H9 (cell line): ENCODE results near the gene PASK. TPM values are rescaled to one million over a fixed set of nuclear protein-coding genes. Genes with fewer than 3 reads are reported as not detected.

Source experiments
- DNase-seq: peaks from one replicate; pipeline ENCODE4 v3.0.0-alpha.2; 2017
- H2AFZ ChIP-seq: one replicate; pipeline ENCODE4 v1.6.1; 2013; ENCODE audit warnings: mild to moderate bottlenecking, low read length, control low read depth, moderate library complexity
- H2AK5ac ChIP-seq: 2 replicates; pipeline ENCODE4 v1.6.1; 2013; ENCODE audit warnings: low read length, control low read depth, mixed read lengths; ENCODE audit not compliant: insufficient read length
- H2BK120ac ChIP-seq: one replicate; pipeline ENCODE4 v1.6.1; 2013; ENCODE audit warnings: low read depth, mild to moderate bottlenecking, low read length, control low read depth, inconsistent platforms; ENCODE audit not compliant: poor library complexity, severe bottlenecking
- H2BK12ac ChIP-seq: 2 replicates; pipeline ENCODE4 v1.6.1; 2013; ENCODE audit warnings: low read length, control low read depth, mixed read lengths, low read depth; ENCODE audit not compliant: insufficient read length
- H2BK15ac ChIP-seq: 2 replicates; pipeline ENCODE4 v1.6.1; 2013; ENCODE audit warnings: low read depth, low read length, control low read depth
- H2BK20ac ChIP-seq: one replicate; pipeline ENCODE4 v1.6.1; 2013; ENCODE audit warnings: low read depth, mild to moderate bottlenecking, low read length, control low read depth, inconsistent platforms; ENCODE audit not compliant: poor library complexity, severe bottlenecking
- H2BK5ac ChIP-seq: 2 replicates; pipeline ENCODE4 v1.6.1; 2013; ENCODE audit warnings: low read length, control low read depth, mixed read lengths; ENCODE audit not compliant: insufficient read length
- H3K14ac ChIP-seq: 2 replicates; pipeline ENCODE4 v1.6.1; 2013; ENCODE audit warnings: low read length, control low read depth; ENCODE audit not compliant: insufficient read depth
- H3K18ac ChIP-seq: 2 replicates; pipeline ENCODE4 v1.6.1; 2013; ENCODE audit warnings: low read depth, mild to moderate bottlenecking, mixed read lengths, low read length, control low read depth; ENCODE audit not compliant: insufficient read length
- H3K23ac ChIP-seq: 2 replicates; pipeline ENCODE4 v1.6.1; 2013; ENCODE audit warnings: low read length, control low read depth, mixed read lengths, low read depth; ENCODE audit not compliant: insufficient read length
- H3K23me2 ChIP-seq: 2 replicates; pipeline ENCODE4 v1.6.1; 2013; ENCODE audit warnings: low read depth, mild to moderate bottlenecking, mixed read lengths, low read length, control low read depth; ENCODE audit not compliant: insufficient read length, poor library complexity, severe bottlenecking
- H3K27ac ChIP-seq: 2 replicates; pipeline ENCODE4 v1.5.1; 2013; ENCODE audit warnings: low read length, control low read depth, mixed read lengths, low read depth; ENCODE audit not compliant: insufficient read length
- H3K27me3 ChIP-seq: 2 replicates; pipeline ENCODE4 v1.6.1; 2013; ENCODE audit warnings: low read length, control low read depth, inconsistent platforms; ENCODE audit not compliant: insufficient read depth
- H3K4ac ChIP-seq: 2 replicates; pipeline ENCODE4 v1.6.1; 2013; ENCODE audit warnings: low read depth, mild to moderate bottlenecking, control low read depth, inconsistent platforms, low read length, moderate library complexity
- H3K4me1 ChIP-seq: 2 replicates; pipeline ENCODE4 v1.6.1; 2013; ENCODE audit warnings: low read length, control low read depth, inconsistent platforms; ENCODE audit not compliant: insufficient read depth
- H3K4me2 ChIP-seq: 2 replicates; pipeline ENCODE4 v1.6.1; 2013; ENCODE audit warnings: low read length, control low read depth, mixed read lengths; ENCODE audit not compliant: insufficient read length, insufficient read depth
- H3K56ac ChIP-seq: 2 replicates; pipeline ENCODE4 v1.6.1; 2013; ENCODE audit warnings: low read depth, mild to moderate bottlenecking, mixed read lengths, low read length, control low read depth; ENCODE audit not compliant: insufficient read length
- H3K79me1 ChIP-seq: 2 replicates; pipeline ENCODE4 v1.6.1; 2013; ENCODE audit warnings: low read depth, mild to moderate bottlenecking, moderate library complexity, low read length, control low read depth, inconsistent platforms; ENCODE audit not compliant: insufficient read depth, poor library complexity, severe bottlenecking
- H3K79me2 ChIP-seq: 2 replicates; pipeline ENCODE4 v1.6.1; 2013; ENCODE audit warnings: low read length, control low read depth, inconsistent platforms; ENCODE audit not compliant: insufficient read depth
- H3K9ac ChIP-seq: 2 replicates; pipeline ENCODE4 v1.6.1; 2013; ENCODE audit warnings: low read length, control low read depth, mixed read lengths; ENCODE audit not compliant: insufficient read length; ENCODE audit errors: extremely low read depth
- H3K9me3 ChIP-seq: one replicate; pipeline ENCODE4 v1.6.1; 2013; ENCODE audit warnings: low read depth, low read length, inconsistent platforms; ENCODE audit not compliant: control insufficient read depth
- H3T11ph ChIP-seq: one replicate; pipeline ENCODE4 v1.6.1; 2013; ENCODE audit warnings: mild to moderate bottlenecking, low read length, control low read depth, inconsistent platforms
- H4K20me1 ChIP-seq: one replicate; pipeline ENCODE4 v1.6.1; 2013; ENCODE audit not compliant: control insufficient read depth, insufficient read length, insufficient read depth
- H4K5ac ChIP-seq: 2 replicates; pipeline ENCODE4 v1.6.1; 2013; ENCODE audit warnings: low read depth, mild to moderate bottlenecking, mixed read lengths, low read length, control low read depth; ENCODE audit not compliant: insufficient read length
- H4K8ac ChIP-seq: replicated peaks from 2 replicates; pipeline ENCODE4 v1.6.1; 2013; ENCODE audit warnings: low read length, control low read depth, mixed read lengths, low read depth; ENCODE audit not compliant: insufficient read length
- H4K91ac ChIP-seq: 2 replicates; pipeline ENCODE4 v1.6.1; 2013; ENCODE audit warnings: low read depth, mild to moderate bottlenecking, moderate library complexity, mixed read lengths, low read length, control low read depth; ENCODE audit not compliant: insufficient read length
- H3K27ac Mint-ChIP-seq, 3 experiments: 2 replicates in 2 of 3; 3 replicates in 1 of 3; pipeline ENCODE4 v1.8.0; 2020 to 2021; ENCODE audit warnings: mixed read lengths in 3 of 3, mild to moderate bottlenecking in 1 of 3, moderate library complexity in 1 of 3
- H3K27me3 Mint-ChIP-seq: 2 replicates; pipeline ENCODE4 v1.8.0; 2021; ENCODE audit warnings: low read depth, mild to moderate bottlenecking, moderate library complexity, mixed read lengths
- H3K36me3 Mint-ChIP-seq, 3 experiments: 2 replicates in 2 of 3; 3 replicates in 1 of 3; pipeline ENCODE4 v1.8.0; 2020 to 2021; ENCODE audit warnings: low read depth in 3 of 3, mixed read lengths in 3 of 3; ENCODE audit not compliant: insufficient read depth in 1 of 3
- H3K4me1 Mint-ChIP-seq, 2 experiments: 2 replicates each; pipeline ENCODE4 v1.8.0; 2020; ENCODE audit warnings: mixed read lengths in 2 of 2
- H3K4me3 Mint-ChIP-seq, 2 experiments: 2 replicates in 1 of 2; 3 replicates in 1 of 2; pipeline ENCODE4 v1.8.0; 2020 to 2021; ENCODE audit warnings: mild to moderate bottlenecking in 2 of 2, mixed read lengths in 2 of 2, moderate library complexity in 1 of 2
- H3K9me3 Mint-ChIP-seq, 2 experiments: 2 replicates in 1 of 2; 3 replicates in 1 of 2; pipeline ENCODE4 v1.8.0; 2020; ENCODE audit warnings: mild to moderate bottlenecking in 2 of 2, mixed read lengths in 2 of 2, moderate library complexity in 1 of 2
- WGBS: extraction: QIAGEN DNeasy Blood & Tissue Kit; methylation state at CpG from one replicate; pipeline ENCODE4 v1.1.7; 2013; ENCODE audit warnings: missing lambda C conversion rate, low lambda C conversion rate, mixed read lengths; ENCODE audit not compliant: insufficient read length; ENCODE audit errors: extremely low coverage; 5-methylcytosine and 5-hydroxymethylcytosine counted together
- total RNA-seq: library from RNA; stranded (reverse); gene quantifications from 2 replicates; pipeline ENCODE4 v1.2.1, GENCODE V29; 2021
- TF ChIP-seq, protein P1 (sequence below): fragments of 200-600 bp; sonication (generic); conservative IDR thresholded peaks from 3 replicates; pipeline ENCODE4 v1.8.0; 2021; ENCODE audit warnings: antibody characterized with exemption, mild to moderate bottlenecking

PASK gene
- total RNA-seq, 1 experiment from 2014 or later, result 68.0 TPM

GRCh38 chr2:241185961-241186360 lies 36.7 kb upstream of the PASK start:
- H3K9me3 ChIP-seq, result no peaks in the 10 kb centered on the region
- no peaks in the 10 kb centered on the region for H3K79me2 ChIP-seq
- no peak overlapping the region for H4K5ac ChIP-seq
- no peak overlapping the region for H2AFZ ChIP-seq
- Mint-ChIP-seq H3K4me1 (peaks cover 8 to 13% of the 10 kb centered on the region in 2 experiments), H3K27me3 (no peaks in the 10 kb centered on the region; the same call in 1 of the 2 replicates), H3K36me3 (peaks cover 0 to 2% (median 0%) of the 10 kb centered on the region in 3 experiments; a peak in 1 of 7 replicates), H3K4me3 (no peak overlapping the region), H3K9me3 (no peaks in the 10 kb centered on the region), H3K27ac (no peak overlapping the region)
- no peak overlapping the region for H4K91ac ChIP-seq
- WGBS, result no CpG with 5 or more reads among the region's 11 CpGs
- H3K27ac ChIP-seq, result no peak overlapping the region
- H3T11ph ChIP-seq, result no peak overlapping the region
- no peak for DNase-seq
- H3K14ac ChIP-seq, result no peak overlapping the region
- H2BK120ac ChIP-seq, result no peak overlapping the region
- no peak overlapping the region for H4K8ac ChIP-seq
- no peak overlapping the region for H2BK20ac ChIP-seq
- no peak overlapping the region for H2BK15ac ChIP-seq
- H3K4ac ChIP-seq, result no peak overlapping the region
- no peaks in the 10 kb centered on the region for H3K27me3 ChIP-seq
- no peak overlapping the region for H3K56ac ChIP-seq
- H2BK5ac ChIP-seq, result no peak overlapping the region
- no peak overlapping the region for H2AK5ac ChIP-seq
- no peak overlapping the region for H3K18ac ChIP-seq
- no peaks in the 10 kb centered on the region for H3K4me1 ChIP-seq
- H3K79me1 ChIP-seq, result no peaks in the 10 kb centered on the region
- H3K9ac ChIP-seq, result no peak overlapping the region
- no peak overlapping the region for H2BK12ac ChIP-seq
- H3K4me2 ChIP-seq, result no peak overlapping the region
- TF ChIP-seq, protein P1, sequence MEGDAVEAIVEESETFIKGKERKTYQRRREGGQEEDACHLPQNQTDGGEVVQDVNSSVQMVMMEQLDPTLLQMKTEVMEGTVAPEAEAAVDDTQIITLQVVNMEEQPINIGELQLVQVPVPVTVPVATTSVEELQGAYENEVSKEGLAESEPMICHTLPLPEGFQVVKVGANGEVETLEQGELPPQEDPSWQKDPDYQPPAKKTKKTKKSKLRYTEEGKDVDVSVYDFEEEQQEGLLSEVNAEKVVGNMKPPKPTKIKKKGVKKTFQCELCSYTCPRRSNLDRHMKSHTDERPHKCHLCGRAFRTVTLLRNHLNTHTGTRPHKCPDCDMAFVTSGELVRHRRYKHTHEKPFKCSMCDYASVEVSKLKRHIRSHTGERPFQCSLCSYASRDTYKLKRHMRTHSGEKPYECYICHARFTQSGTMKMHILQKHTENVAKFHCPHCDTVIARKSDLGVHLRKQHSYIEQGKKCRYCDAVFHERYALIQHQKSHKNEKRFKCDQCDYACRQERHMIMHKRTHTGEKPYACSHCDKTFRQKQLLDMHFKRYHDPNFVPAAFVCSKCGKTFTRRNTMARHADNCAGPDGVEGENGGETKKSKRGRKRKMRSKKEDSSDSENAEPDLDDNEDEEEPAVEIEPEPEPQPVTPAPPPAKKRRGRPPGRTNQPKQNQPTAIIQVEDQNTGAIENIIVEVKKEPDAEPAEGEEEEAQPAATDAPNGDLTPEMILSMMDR, result no peak
- H4K20me1 ChIP-seq, result no peaks in the 10 kb centered on the region
- no peak overlapping the region for H3K23ac ChIP-seq
- H3K23me2 ChIP-seq, result no peaks in the 10 kb centered on the region
